Measurements from ENCODE around the gene OR2T5.
"Not testable (repeated sequence)": the region's sequence is repeated elsewhere in the genome, so short reads cannot be mapped to it uniquely, and the experiment has no call there.

Gene OR2T5

GRCh38 chr1:248488289-248488688, at the start of gene OR2T5:
Gene OR2T5, plus strand, starts transcription at chr1:248488589. Its CDS starts 0 bp downstream, at chr1:248488589.
- DNase-seq, result not testable (repeated sequence)

- not testable (repeated sequence) for DNase-seq
These were observed 49.7 kb upstream of the OR2T5 start for GRCh38 chr1:248438668-248439067.

GRCh38 chr1:248439283-248439682, 49.1 kb upstream of the OR2T5 start:
- DNase-seq, result not testable (repeated sequence)

GRCh38 chr1:248442500-248443277, 45.7 kb upstream of the OR2T5 start:
- DNase-seq, result not testable (repeated sequence)

- DNase-seq, result not testable (repeated sequence)
These were observed 43.8 kb upstream of the OR2T5 start for GRCh38 chr1:248444603-248445002.

- DNase-seq, result not testable (repeated sequence)
These were observed 43.0 kb upstream of the OR2T5 start, which contains the start of gene OR2T2 for GRCh38 chr1:248445399-248445798. Gene OR2T2, plus strand, starts transcription at chr1:248445637. Its CDS starts 7,161 bp downstream, at chr1:248452798.

- DNase-seq, result not testable (repeated sequence)
These were observed 39.8 kb upstream of the OR2T5 start for GRCh38 chr1:248448409-248449074.

GRCh38 chr1:248449821-248450465, 38.4 kb upstream of the OR2T5 start:
- DNase-seq, result not testable (repeated sequence)

- not testable (repeated sequence) for DNase-seq
These were observed 37.8 kb upstream of the OR2T5 start for GRCh38 chr1:248450466-248451145.

- DNase-seq, result not testable (repeated sequence)
These were observed 34.8 kb upstream of the OR2T5 start for GRCh38 chr1:248453619-248454018.

GRCh38 chr1:248455045-248455444, 33.3 kb upstream of the OR2T5 start:
- DNase-seq, result not testable (repeated sequence)

GRCh38 chr1:248456635-248457034, 31.8 kb upstream of the OR2T5 start:
- DNase-seq, result not testable (repeated sequence)

GRCh38 chr1:248459117-248459516, 29.3 kb upstream of the OR2T5 start:
- not testable (repeated sequence) for DNase-seq

GRCh38 chr1:248471154-248471553, 17.2 kb upstream of the OR2T5 start:
- no peak for DNase-seq

- not testable (repeated sequence) for DNase-seq
These were observed 16.3 kb upstream of the OR2T5 start for GRCh38 chr1:248472111-248472510.

GRCh38 chr1:248473051-248473450, 15.3 kb upstream of the OR2T5 start, which contains the start of gene OR2T3:
Gene OR2T3, plus strand, starts transcription at chr1:248473351. Its CDS starts 0 bp downstream, at chr1:248473351.
- DNase-seq, result not testable (repeated sequence)

GRCh38 chr1:248475660-248476059, 12.7 kb upstream of the OR2T5 start:
- DNase-seq, result not testable (repeated sequence)

- not testable (repeated sequence) for DNase-seq
These were observed 6.5 kb upstream of the OR2T5 start for GRCh38 chr1:248481686-248482579.

GRCh38 chr1:248496661-248497060, 8.3 kb downstream of the OR2T5 start:
- DNase-seq, result not testable (repeated sequence)

GRCh38 chr1:248500305-248501035, 12.1 kb downstream of the OR2T5 start:
- DNase-seq, result not testable (repeated sequence)

GRCh38 chr1:248507773-248508172, 19.4 kb downstream of the OR2T5 start, which contains the start of gene OR2G6:
Gene OR2G6, plus strand, starts transcription at chr1:248508073. Its CDS starts 13,574 bp downstream, at chr1:248521647.
- not testable (repeated sequence) for DNase-seq

Measured in activated gamma-delta T cell treated with Interleukin-2 at 50 U/mL for 16 hours (primary cell).